ENCODE results near the gene TUBG2. TPM values are rescaled to one million over a fixed set of nuclear protein-coding genes. Genes with fewer than 3 reads are reported as not detected.

TUBG2 gene
- total RNA-seq, 1 donor from 2014 or later: 5.3 TPM

GRCh38 chr17:42680331-42680808 lies 21.3 kb downstream of the TUBG2 start:
- no peaks in the 10 kb centered on the region for H3K27me3 ChIP-seq (ENCODE audit: control insufficient read depth, insufficient read depth, low read length)
- no peak for TF ChIP-seq CTCF (IDR thresholded peaks at IDR 0.05; ENCODE audit: insufficient read depth, low read length, severe bottlenecking)
- FAIRE-seq (no peak), DNase-seq (ENCODE audit: low read depth) (no peak)
- no peaks in the 10 kb centered on the region for H3K36me3 ChIP-seq (ENCODE audit: control insufficient read depth, insufficient read depth, low read length)
- H3K4me3 ChIP-seq (ENCODE audit: low read depth, low read length): no peak overlapping the region

- peak; percentile 37 for DNase-seq (ENCODE audit: low read depth)
- Histone ChIP-seq H3K4me3 (ENCODE audit: low read depth, low read length) (peak within 1 kb of the TSS; percentile 33), H3K36me3 (ENCODE audit: control insufficient read depth, insufficient read depth, low read length) (no peaks in the 10 kb centered on the region), H3K27me3 (ENCODE audit: control insufficient read depth, insufficient read depth, low read length) (no peaks in the 10 kb centered on the region)
- no peak for TF ChIP-seq CTCF (IDR thresholded peaks at IDR 0.05; ENCODE audit: insufficient read depth, low read length, severe bottlenecking)
- no peak for FAIRE-seq
Measured at GRCh38 chr17:42681976-42682721, 23.1 kb downstream of the TUBG2 start, which contains the start of gene CNTNAP1. Gene CNTNAP1, plus strand, starts transcription at chr17:42682531. Its CDS starts 299 bp downstream, at chr17:42682830.

- Histone ChIP-seq H3K27me3 (ENCODE audit: control insufficient read depth, insufficient read depth, low read length) (no peaks in the 10 kb centered on the region), H3K36me3 (ENCODE audit: control insufficient read depth, insufficient read depth, low read length) (no peaks in the 10 kb centered on the region), H3K4me3 (ENCODE audit: low read depth, low read length) (peak overlapping the region; percentile 33)
- no peak for TF ChIP-seq CTCF (IDR thresholded peaks at IDR 0.05; ENCODE audit: insufficient read depth, low read length, severe bottlenecking)
- DNase-seq (ENCODE audit: low read depth): peak; percentile 48
- FAIRE-seq: no peak
Measured at GRCh38 chr17:42682722-42683403, 23.8 kb downstream of the TUBG2 start.

GRCh38 chr17:42683407-42684034 lies 24.4 kb downstream of the TUBG2 start:
- Histone ChIP-seq H3K27me3 (ENCODE audit: control insufficient read depth, insufficient read depth, low read length) (no peaks in the 10 kb centered on the region), H3K4me3 (ENCODE audit: low read depth, low read length) (no peak overlapping the region), H3K36me3 (ENCODE audit: control insufficient read depth, insufficient read depth, low read length) (no peaks in the 10 kb centered on the region)
- FAIRE-seq: no peak
- no peak for TF ChIP-seq CTCF (IDR thresholded peaks at IDR 0.05; ENCODE audit: insufficient read depth, low read length, severe bottlenecking)
- DNase-seq (ENCODE audit: low read depth): no peak

- Histone ChIP-seq H3K27me3 (ENCODE audit: control insufficient read depth, insufficient read depth, low read length) (no peaks in the 10 kb centered on the region), H3K36me3 (ENCODE audit: control insufficient read depth, insufficient read depth, low read length) (no peaks in the 10 kb centered on the region), H3K4me3 (ENCODE audit: low read depth, low read length) (no peak overlapping the region)
- DNase-seq (ENCODE audit: low read depth) (no peak), FAIRE-seq (no peak)
- TF ChIP-seq CTCF (IDR thresholded peaks at IDR 0.05; ENCODE audit: insufficient read depth, low read length, severe bottlenecking): no peak
Measured at GRCh38 chr17:42684929-42685556, 26.0 kb downstream of the TUBG2 start.
